Effector memory CD4-positive, alpha-beta T cell (primary cell): Measurements from ENCODE around the gene UBA3.

Experiments
- DNase-seq, 3 donors: peaks; one replicate each; pipeline ENCODE4 v3.0.0-alpha.2; 2020
- H3K27ac ChIP-seq: 2 replicates; pipeline ENCODE4 v1.7.0; 2013; ENCODE audit warnings: mild to moderate bottlenecking, low read length, moderate library complexity; ENCODE audit not compliant: insufficient read depth, poor library complexity, severe bottlenecking
- H3K27me3 ChIP-seq: replicated peaks from 2 replicates; pipeline ENCODE4 v1.7.0; 2013; ENCODE audit warnings: mild to moderate bottlenecking, low read length; ENCODE audit not compliant: insufficient read depth, control insufficient read depth, poor library complexity, severe bottlenecking
- H3K36me3 ChIP-seq: 2 replicates; pipeline ENCODE4 v1.7.0; 2013; ENCODE audit warnings: mild to moderate bottlenecking, low read length, moderate library complexity; ENCODE audit not compliant: control insufficient read depth, insufficient read depth
- H3K4me1 ChIP-seq: 2 replicates; pipeline ENCODE4 v1.7.0; 2013; ENCODE audit warnings: low read length, mild to moderate bottlenecking; ENCODE audit not compliant: control insufficient read depth, insufficient read depth, poor library complexity, severe bottlenecking
- H3K4me3 ChIP-seq: 2 replicates; pipeline ENCODE4 v1.7.0; 2013; ENCODE audit warnings: low read length, low read depth, mild to moderate bottlenecking; ENCODE audit not compliant: insufficient read depth, poor library complexity, severe bottlenecking
- H3K9me3 ChIP-seq: 2 replicates; pipeline ENCODE4 v1.7.0; 2013; ENCODE audit warnings: mild to moderate bottlenecking, low read length, moderate library complexity; ENCODE audit not compliant: control insufficient read depth

The UBA3 gene

DNA sequence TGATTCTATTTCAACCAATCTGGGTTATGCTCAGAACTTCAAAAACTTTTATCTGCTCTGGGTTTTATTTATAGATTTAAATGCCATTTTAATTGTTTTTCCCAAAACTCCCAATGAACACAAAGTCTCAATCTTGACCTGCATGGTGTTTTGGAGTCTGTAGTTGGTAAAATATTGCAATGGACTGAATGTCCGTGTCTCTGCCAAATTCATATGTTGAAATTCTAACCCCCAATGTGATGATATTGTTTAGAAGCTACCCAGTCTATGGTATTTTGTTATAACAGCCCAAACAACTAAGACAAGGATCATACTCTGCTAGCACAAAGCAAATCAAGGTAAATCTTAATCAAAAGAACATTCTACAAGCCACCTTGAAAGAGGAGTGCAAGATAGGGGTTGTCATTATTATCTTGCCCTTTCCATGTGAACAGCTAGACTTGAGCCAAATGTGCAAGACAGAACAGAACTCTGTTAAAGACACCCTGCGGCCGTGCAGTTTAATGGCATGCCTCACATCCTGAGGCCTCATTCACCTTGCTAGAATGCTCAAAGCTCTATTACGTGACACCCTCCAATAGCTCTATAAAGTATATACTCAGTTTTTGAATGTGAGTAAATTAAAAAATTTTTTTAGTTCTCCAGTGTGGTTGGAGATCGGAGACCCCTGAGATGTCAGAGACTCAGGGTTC is 74.2 kb downstream of the UBA3 start:
- Histone ChIP-seq H3K4me3 (no peak overlapping the region), H3K27me3 (no peaks in the 10 kb centered on the region), H3K4me1 (no peaks in the 10 kb centered on the region), H3K36me3 (peaks cover 34% of the 10 kb centered on the region), H3K9me3 (no peaks in the 10 kb centered on the region), H3K27ac (no peak overlapping the region)
- no peak for DNase-seq

DNA sequence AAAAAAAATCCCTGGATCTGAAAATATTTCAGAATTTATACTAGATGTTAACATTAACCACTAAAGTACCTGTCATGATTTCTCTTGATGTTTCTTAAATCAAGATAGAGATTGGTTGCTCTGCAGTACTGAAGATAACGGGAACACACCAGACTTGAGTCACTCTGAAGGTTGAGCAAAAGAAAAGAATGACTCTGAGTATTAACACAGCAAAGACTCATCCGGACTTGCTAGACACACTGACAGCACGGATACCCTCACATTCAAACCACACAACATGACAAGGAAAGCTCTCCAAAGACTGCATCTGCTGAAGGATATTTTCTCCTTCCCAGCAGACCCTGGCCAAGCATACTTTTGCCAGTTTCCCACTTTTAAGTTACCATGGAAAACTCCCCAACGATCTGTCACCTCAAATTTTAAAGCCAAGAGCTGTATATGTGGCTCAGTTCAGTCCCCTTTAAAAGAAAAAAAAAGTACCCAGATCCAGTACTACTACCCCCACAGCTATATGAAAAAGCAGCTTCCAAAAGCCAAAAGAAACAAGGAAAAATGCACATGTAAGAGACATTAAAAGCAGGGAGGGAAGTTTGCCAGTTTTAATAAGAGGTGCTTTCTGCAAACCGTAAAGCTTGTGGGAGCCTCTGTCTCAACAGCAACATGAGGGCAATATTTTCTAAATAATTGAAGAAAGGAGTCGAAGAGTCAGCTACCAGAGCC is 74.9 kb downstream of the UBA3 start:
- Histone ChIP-seq H3K36me3 (peaks cover 34% of the 10 kb centered on the region), H3K27me3 (no peaks in the 10 kb centered on the region), H3K27ac (no peak overlapping the region), H3K4me1 (no peaks in the 10 kb centered on the region), H3K4me3 (no peak overlapping the region), H3K9me3 (no peaks in the 10 kb centered on the region)
- DNase-seq, result no peak
